Gastrocnemius medialis (tissue), 4 donors: Measurements from ENCODE around the gene CACNA1C. TPM values are rescaled to one million over a fixed set of nuclear protein-coding genes. Genes with fewer than 3 reads are reported as not detected.

Experiments
- ATAC-seq, 2 donors: fragments of 150-250 bp; one replicate each; pipeline ENCODE4 v1.9.1; 2016
- DNase-seq, 2 donors: peaks; one replicate each; pipeline ENCODE4 v3.0.0-alpha.2; 2019
- H3K27ac ChIP-seq, 4 donors: fragments of 200-600 bp; sonication (generic); 1 replicate in 1 of 4; 2 replicates in 3 of 4; pipeline ENCODE4 v1.5.1; 2016 to 2018; ENCODE audit warnings: mild to moderate bottlenecking in 2 of 4, moderate library complexity in 1 of 4
- H3K27me3 ChIP-seq, 3 donors: fragments of 200-600 bp; sonication (generic) in 2 of 3; 1 replicate in 1 of 3; 2 replicates in 2 of 3; pipeline versions ENCODE4 v1.5.1 to v1.6.0; 2016 to 2019; ENCODE audit warnings: mild to moderate bottlenecking in 1 of 3, moderate library complexity in 1 of 3
- H3K36me3 ChIP-seq, 2 donors: fragments of 200-600 bp; sonication (generic) in 1 of 2; one replicate each; pipeline ENCODE4 v1.5.1; 2017 to 2018
- H3K4me1 ChIP-seq, 2 donors: fragments of 200-600 bp; sonication (generic) in 1 of 2; one replicate each; pipeline ENCODE4 v1.5.1; 2016 to 2017; ENCODE audit warnings: mild to moderate bottlenecking in 2 of 2
- H3K4me3 ChIP-seq, 4 donors: fragments of 200-600 bp; sonication (generic) in 3 of 4; 1 replicate in 1 of 4; 2 replicates in 3 of 4; pipeline ENCODE4 v1.5.1; 2016 to 2019; ENCODE audit warnings: mild to moderate bottlenecking in 2 of 4
- H3K9me3 ChIP-seq, 3 donors: fragments of 200-600 bp; sonication (generic) in 2 of 3; 1 replicate in 1 of 3; 2 replicates in 2 of 3; pipeline ENCODE4 v1.5.1; 2016 to 2019
- CTCF ChIP-seq, 5 experiments: fragments of 450-650 bp in 3 of 5; fragments of 200-600 bp in 2 of 5; sonication (generic) in 2 of 5; IDR thresholded peaks in 4 of 5; conservative IDR thresholded peaks in 1 of 5; 1 replicate in 4 of 5; 2 replicates in 1 of 5; pipeline ENCODE4 v1.5.1; 2016 to 2019; ENCODE audit warnings: antibody characterized with exemption in 5 of 5, mild to moderate bottlenecking in 3 of 5, moderate library complexity in 3 of 5
- POLR2A ChIP-seq, 2 donors: fragments of 450-650 bp; IDR thresholded peaks; one replicate each; pipeline ENCODE4 v1.6.1; 2017; ENCODE audit warnings: antibody characterized with exemption in 2 of 2, mild to moderate bottlenecking in 2 of 2, moderate library complexity in 2 of 2
- in situ Hi-C, 4 donors: fragments of 200-750 bp; cut with MboI; loops; one replicate each; pipeline versions ENCODE4 v1.15.0 to v1.8.0; 2017; ENCODE audit warnings: low sequenced_read_pairs in 4 of 4
- intact Hi-C: fragments of 100-400 bp; cut with DNase I; formaldehyde crosslinking; loops from one replicate; pipeline ENCODE4 v1.15.1; 2023; ENCODE audit warnings: low total_unique reads
- total RNA-seq, 4 donors: library from RNA; depleted of rRNA; stranded (reverse); fragments of >200 nt; gene quantifications; one replicate each; pipeline versions ENCODE4 v1.1.0 to v1.2.3, GENCODE V29; 2016

CACNA1C gene
- total RNA-seq, 4 donors from 2014 or later = 0.80 to 1.8 (median 0.91) TPM

DNA sequence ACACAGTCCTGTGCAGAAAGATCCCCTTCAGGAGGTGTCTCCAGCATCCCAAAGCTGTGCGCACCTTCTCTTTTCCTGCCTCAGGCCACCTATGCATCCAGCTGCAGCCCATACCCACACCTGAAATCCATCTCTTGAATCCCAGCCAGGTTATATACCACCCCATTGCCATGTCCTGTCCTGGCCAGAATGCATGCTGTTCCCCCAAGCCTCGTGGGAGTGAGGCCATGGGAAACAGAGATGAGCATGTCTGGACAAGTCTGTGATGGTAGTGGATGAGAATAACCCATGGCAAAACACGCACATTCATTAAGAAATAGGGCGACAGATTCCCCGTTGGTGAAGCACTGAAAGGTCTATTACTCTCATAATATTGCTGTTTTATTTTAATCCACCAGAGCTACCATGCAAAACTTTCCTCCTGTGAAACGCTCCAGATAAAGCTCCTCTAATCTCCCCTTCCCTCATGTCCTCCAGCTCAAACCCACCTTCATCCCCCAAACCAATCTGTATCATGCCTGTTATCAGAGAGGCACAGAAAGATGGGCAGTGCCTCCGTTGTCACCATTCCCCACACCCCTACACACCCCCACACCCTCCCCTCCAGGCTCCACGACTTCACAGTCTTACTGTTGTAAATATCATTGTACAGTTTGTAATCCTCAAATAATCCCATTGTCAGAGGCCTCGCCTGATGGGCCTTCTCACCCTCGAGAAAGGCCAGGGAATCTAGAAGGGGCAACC lies 644.4 kb downstream of the CACNA1C start:
- Histone ChIP-seq H3K27ac (no peak overlapping the region), H3K36me3 (no peaks in the 10 kb centered on the region), H3K27me3 (peaks cover 1 to 16% (median 16%) of the 10 kb centered on the region in 3 donors), H3K4me3 (no peak overlapping the region), H3K9me3 (no peaks in the 10 kb centered on the region), H3K4me1 (no peaks in the 10 kb centered on the region)
- DNase-seq = no peak
- intact Hi-C loops = no loop called here
- no peak for ATAC-seq
- no peak for TF ChIP-seq CTCF (IDR thresholded peaks at IDR 0.05 in 4 of 5, conservative IDR thresholded peaks at IDR 0.05 in 1 of 5)
- in situ Hi-C loops = no loop called here

DNA sequence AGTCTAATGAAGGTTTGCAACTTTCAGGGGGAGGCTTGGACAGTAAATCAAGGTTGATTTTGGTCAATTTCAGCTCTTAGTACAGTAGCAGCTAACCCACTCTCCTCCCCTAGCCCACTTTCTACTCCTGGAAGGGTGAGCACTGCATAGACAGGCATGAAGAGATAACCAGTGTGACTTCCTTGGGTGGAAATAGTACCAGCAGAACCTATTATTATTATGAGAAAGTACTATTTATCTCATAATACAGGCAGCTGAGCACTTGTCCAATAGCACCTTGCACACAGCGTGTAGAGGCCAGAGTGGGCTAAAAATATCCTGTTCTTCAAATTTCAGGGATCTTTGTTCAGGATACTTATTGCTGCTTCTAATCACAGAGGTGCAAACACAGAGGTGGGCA lies 645.8 kb downstream of the CACNA1C start:
- ATAC-seq = no peak
- in situ Hi-C loops (no loop called here), intact Hi-C loops (no loop called here)
- no peaks in the 10 kb centered on the region for H3K4me1 ChIP-seq
- H3K4me3 ChIP-seq = no peak overlapping the region
- TF ChIP-seq POLR2A (IDR thresholded peaks at IDR 0.05) (no peak), CTCF (IDR thresholded peaks at IDR 0.05 in 4 of 5, conservative IDR thresholded peaks at IDR 0.05 in 1 of 5) (no peak)
- no peaks in the 10 kb centered on the region for H3K9me3 ChIP-seq
- H3K36me3 ChIP-seq = no peaks in the 10 kb centered on the region
- no peak overlapping the region for H3K27ac ChIP-seq
- H3K27me3 ChIP-seq = peaks cover 0 to 6% (median 2%) of the 10 kb centered on the region in 3 donors
- no peak for DNase-seq

DNA sequence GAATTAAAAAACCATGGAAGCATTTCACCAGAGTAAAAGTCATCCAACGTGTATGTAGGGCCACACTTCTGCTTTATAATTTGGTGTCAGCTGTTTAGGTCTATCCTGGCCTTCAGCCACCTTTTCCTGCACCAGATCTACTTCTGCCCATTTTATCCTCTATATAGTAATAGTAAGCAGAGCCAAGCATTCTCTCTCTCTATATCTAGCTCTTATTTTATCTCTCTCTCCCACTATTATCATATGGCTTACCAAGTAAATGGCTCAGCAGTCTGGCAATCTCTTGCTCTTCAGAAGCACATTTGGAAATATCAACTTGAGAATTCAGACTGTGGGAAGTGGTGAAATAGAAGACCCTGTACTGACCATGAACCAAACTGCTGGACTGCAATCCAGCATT lies 657.9 kb downstream of the CACNA1C start:
- TF ChIP-seq CTCF (IDR thresholded peaks at IDR 0.05 in 4 of 5, conservative IDR thresholded peaks at IDR 0.05 in 1 of 5) = no peak
- no peak for TF ChIP-seq POLR2A (IDR thresholded peaks at IDR 0.05)

DNA sequence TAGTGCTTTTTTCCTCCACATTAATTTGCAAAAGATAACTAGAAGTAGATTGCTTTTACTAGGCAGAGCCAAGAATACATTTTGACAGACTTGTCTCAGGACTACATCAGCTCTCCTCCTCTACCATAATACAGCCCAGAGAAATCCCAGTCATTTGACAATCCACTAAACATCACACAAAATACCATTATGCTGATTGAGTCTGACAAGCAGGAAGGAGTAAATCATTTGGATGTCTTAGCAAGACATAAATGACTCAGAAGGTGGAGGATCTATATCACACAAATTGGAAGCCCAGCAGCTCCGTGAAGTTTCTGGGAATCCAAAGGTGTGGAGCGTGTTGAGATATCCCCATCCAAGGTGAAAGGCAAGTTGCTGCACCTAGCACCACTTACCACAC lies 666.6 kb downstream of the CACNA1C start:
- Histone ChIP-seq H3K27ac (no peak overlapping the region), H3K4me3 (no peak overlapping the region), H3K4me1 (no peaks in the 10 kb centered on the region), H3K27me3 (peaks cover 0 to 8% (median 0%) of the 10 kb centered on the region in 3 donors), H3K9me3 (no peaks in the 10 kb centered on the region), H3K36me3 (no peaks in the 10 kb centered on the region)
- in situ Hi-C loops (no loop called here), intact Hi-C loops (no loop called here)
- no peak for DNase-seq
- ATAC-seq = no peak
- TF ChIP-seq POLR2A (IDR thresholded peaks at IDR 0.05) = no peak
- TF ChIP-seq CTCF (IDR thresholded peaks at IDR 0.05 in 4 of 5, conservative IDR thresholded peaks at IDR 0.05 in 1 of 5) = no peak

More for the DNA sequence above, 657.9 kb downstream of the CACNA1C start:
- no peak for DNase-seq
- ATAC-seq = no peak
- no peaks in the 10 kb centered on the region for H3K4me1 ChIP-seq
- H3K4me3 ChIP-seq = no peak overlapping the region
- intact Hi-C loops (no loop called here), in situ Hi-C loops (no loop called here)
- H3K27me3 ChIP-seq = peaks cover 0 to 3% (median 0%) of the 10 kb centered on the region in 3 donors
- no peaks in the 10 kb centered on the region for H3K36me3 ChIP-seq
- H3K9me3 ChIP-seq = peaks cover 0 to 7% (median 0%) of the 10 kb centered on the region in 3 donors
- H3K27ac ChIP-seq = no peak overlapping the region
